Measurements from ENCODE around the gene GHRL.

GHRL gene

DNA sequence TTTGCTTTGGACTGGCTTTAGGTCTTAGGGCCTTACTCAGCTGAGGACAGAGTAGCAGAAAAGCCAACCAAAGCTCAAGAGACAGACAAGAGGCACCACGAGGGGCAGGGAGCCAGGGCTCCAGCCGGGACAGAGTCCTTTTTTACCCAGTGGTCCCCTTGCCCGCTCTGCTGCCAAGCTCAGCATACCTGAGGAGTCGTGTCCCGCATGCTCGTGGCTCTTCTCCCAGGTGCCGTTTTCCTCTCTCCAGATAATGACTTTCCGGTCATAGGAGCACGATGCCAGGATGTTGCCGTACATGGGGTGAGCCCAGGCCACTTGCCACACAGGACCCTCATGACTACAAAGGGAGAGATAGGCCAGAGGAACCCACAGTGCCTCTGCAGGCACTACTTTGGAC, 19.6 kb upstream of the GHRL start:
- Histone ChIP-seq H4K20me1 (ENCODE audit: control insufficient read depth, insufficient read depth, low read depth, low read length) (0 out of 2 replicates have a peak, but pooled peaks cover 4% of the 10 kb centered on the region), H3K36me3 (ENCODE audit: control insufficient read depth, low read length) (peaks cover 78% of the 10 kb centered on the region), H3K27me3 (ENCODE audit: control insufficient read depth, low read length) (no peaks in the 10 kb centered on the region)

DNA sequence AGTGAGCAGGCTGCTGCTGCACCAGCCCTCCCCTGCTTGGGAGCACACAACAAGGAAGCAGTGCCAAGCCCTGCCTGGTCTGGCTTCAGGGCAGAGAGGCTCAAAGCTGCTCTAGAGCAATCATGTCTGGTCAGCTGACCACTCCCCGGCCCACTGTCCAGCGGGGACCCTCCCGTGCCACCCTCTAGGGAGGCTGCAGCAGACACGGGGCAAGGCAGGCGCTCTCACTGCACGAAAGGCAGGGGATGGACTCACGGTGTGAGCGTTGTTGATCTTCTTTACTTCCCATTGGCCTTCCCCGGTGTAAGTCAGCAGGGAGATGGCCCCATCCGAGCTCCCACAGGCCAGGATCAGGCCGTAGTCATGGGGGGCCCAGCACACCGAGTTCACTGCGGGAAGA, 19.0 kb upstream of the GHRL start:
- no peaks in the 10 kb centered on the region for H3K9me3 ChIP-seq (ENCODE audit: control insufficient read depth, insufficient read depth, low read length)
- H3K27me3 ChIP-seq (ENCODE audit: control insufficient read depth, low read length), result no peaks in the 10 kb centered on the region
- H3F3A ChIP-seq (ENCODE audit: control insufficient read depth, insufficient read depth), result peaks cover 4% of the 10 kb centered on the region
- H3K79me2 ChIP-seq (ENCODE audit: control insufficient read depth, low read length), result no peaks in the 10 kb centered on the region
- no peak overlapping the region for H3K27ac ChIP-seq (ENCODE audit: low read depth, low read length)
- H3K4me2 ChIP-seq (ENCODE audit: low read length), result no peak overlapping the region
- TF ChIP-seq EZH2phosphoT487 (IDR thresholded peaks at IDR 0.05; ENCODE audit: borderline replicate concordance, low read length) (no peak), CTCF (IDR thresholded peaks at IDR 0.05; ENCODE audit: low read depth, low read length, poor library complexity, severe bottlenecking) (no peak)
- 0 out of 2 replicates have a peak, but pooled peaks cover 4% of the 10 kb centered on the region for H4K20me1 ChIP-seq (ENCODE audit: control insufficient read depth, insufficient read depth, low read depth, low read length)
- peaks cover 73% of the 10 kb centered on the region for H3K36me3 ChIP-seq (ENCODE audit: control insufficient read depth, low read length)
- no peaks in the 10 kb centered on the region for H3K9me2 ChIP-seq (replicated peaks; ENCODE audit: control insufficient read depth, low read length)
- H3K4me1 ChIP-seq (ENCODE audit: control insufficient read depth, low read length), result peaks cover 3% of the 10 kb centered on the region; the same call in 1 of the 2 replicates
- H3K4me3 ChIP-seq (ENCODE audit: low read length), result no peak overlapping the region

More for the DNA sequence above, 19.6 kb upstream of the GHRL start:
- peaks cover under 1% of the 10 kb centered on the region for H3K79me2 ChIP-seq (ENCODE audit: control insufficient read depth, low read length)
- TF ChIP-seq EZH2phosphoT487 (IDR thresholded peaks at IDR 0.05; ENCODE audit: borderline replicate concordance, low read length) (no peak), CTCF (IDR thresholded peaks at IDR 0.05; ENCODE audit: low read depth, low read length, poor library complexity, severe bottlenecking) (no peak)
- H3K27ac ChIP-seq (ENCODE audit: low read depth, low read length), result no peak overlapping the region
- peaks cover under 1% of the 10 kb centered on the region; the same call in 1 of the 2 replicates for H3K4me1 ChIP-seq (ENCODE audit: control insufficient read depth, low read length)
- H3K4me3 ChIP-seq (ENCODE audit: low read length), result no peak overlapping the region
- peaks cover 4% of the 10 kb centered on the region for H3F3A ChIP-seq (ENCODE audit: control insufficient read depth, insufficient read depth)
- H3K9me2 ChIP-seq (replicated peaks; ENCODE audit: control insufficient read depth, low read length), result no peaks in the 10 kb centered on the region
- H3K4me2 ChIP-seq (ENCODE audit: low read length), result no peak overlapping the region
- no peaks in the 10 kb centered on the region for H3K9me3 ChIP-seq (ENCODE audit: control insufficient read depth, insufficient read depth, low read length)

- no peaks in the 10 kb centered on the region for H3K9me3 ChIP-seq (ENCODE audit: control insufficient read depth, insufficient read depth, low read length)
- no peak overlapping the region for H3K4me2 ChIP-seq (ENCODE audit: low read length)
- H3K4me3 ChIP-seq (ENCODE audit: low read length), result no peak overlapping the region
- H3K27me3 ChIP-seq (ENCODE audit: control insufficient read depth, low read length), result no peaks in the 10 kb centered on the region
- H3K27ac ChIP-seq (ENCODE audit: low read depth, low read length), result no peak overlapping the region
- TF ChIP-seq CTCF (IDR thresholded peaks at IDR 0.05; ENCODE audit: low read depth, low read length, poor library complexity, severe bottlenecking), result no peak
- TF ChIP-seq EZH2phosphoT487 (IDR thresholded peaks at IDR 0.05; ENCODE audit: borderline replicate concordance, low read length), result no peak
- H3K9me2 ChIP-seq (replicated peaks; ENCODE audit: control insufficient read depth, low read length), result no peaks in the 10 kb centered on the region
- H3K4me1 ChIP-seq (ENCODE audit: control insufficient read depth, low read length), result peaks cover 3% of the 10 kb centered on the region; the same call in 1 of the 2 replicates
- no peaks in the 10 kb centered on the region for H3K79me2 ChIP-seq (ENCODE audit: control insufficient read depth, low read length)
- H3F3A ChIP-seq (ENCODE audit: control insufficient read depth, insufficient read depth), result peaks cover 9% of the 10 kb centered on the region
- H3K36me3 ChIP-seq (ENCODE audit: control insufficient read depth, low read length), result peaks cover 72% of the 10 kb centered on the region
- 0 out of 2 replicates have a peak, but pooled peaks cover 4% of the 10 kb centered on the region for H4K20me1 ChIP-seq (ENCODE audit: control insufficient read depth, insufficient read depth, low read depth, low read length)
Observed at GRCh38 chr3:10310578-10310977, 17.8 kb upstream of the GHRL start.
